B cell (primary cell): Measurements from ENCODE around the gene ZNF146. TPM values are rescaled to one million over a fixed set of nuclear protein-coding genes. Genes with fewer than 3 reads are reported as not detected.
"Not testable (repeated sequence)": the region's sequence is repeated elsewhere in the genome, so short reads cannot be mapped to it uniquely, and the experiment has no call there.

ENCODE experiments used
- ATAC-seq: fragments of 200-7000 bp; cut with Tn5 transposase; one replicate; pipeline ENCODE4 v1.10.0; 2021; ENCODE audit warnings: low read depth, mild to moderate bottlenecking, moderate number of reproducible peaks, moderate library complexity
- CTCF ChIA-PET: fragments of 350-600 bp; sonication (Branson Sonifier 250); formaldehyde crosslinking; loops from one replicate; lab custom pipeline; 2021; ENCODE audit warnings: antibody characterized with exemption, inconsistent platforms; lab: Charles Lee
- POLR2A ChIA-PET: fragments of 350-600 bp; sonication (Branson Sonifier 250); formaldehyde crosslinking; loops from one replicate; lab custom pipeline; 2021; ENCODE audit warnings: antibody characterized with exemption; lab: Charles Lee
- DNase-seq: peaks from one replicate; pipeline ENCODE4 v3.0.0; 2013
- H2AFZ ChIP-seq: 2 replicates; pipeline ENCODE4 v1.6.1; 2012; ENCODE audit warnings: mild to moderate bottlenecking, low read depth, low read length; ENCODE audit not compliant: insufficient read depth, poor library complexity, severe bottlenecking
- H3K27ac ChIP-seq, 2 donors: 1 replicate in 1 of 2; 2 replicates in 1 of 2; pipeline ENCODE4 v1.5.1; 2012 to 2013; ENCODE audit warnings: low read length in 2 of 2, mild to moderate bottlenecking in 2 of 2, moderate library complexity in 1 of 2
- H3K27me3 ChIP-seq, 4 experiments: fragments of 200-600 bp in 1 of 4; sonication (generic) in 1 of 4; replicated peaks in 1 of 4; 1 replicate in 2 of 4; 2 replicates in 2 of 4; pipeline versions ENCODE4 v1.6.1 to v1.7.0; 2013 to 2016; ENCODE audit warnings: low read length in 3 of 4, mild to moderate bottlenecking in 2 of 4, mixed read lengths in 1 of 4, moderate library complexity in 1 of 4; ENCODE audit not compliant: insufficient read depth in 4 of 4, control insufficient read depth in 3 of 4; ENCODE audit errors: control extremely low read depth in 1 of 4
- H3K36me3 ChIP-seq, 2 experiments: replicated peaks in 1 of 2; 1 replicate in 1 of 2; 2 replicates in 1 of 2; pipeline versions ENCODE4 v1.6.1 to v1.7.1; 2013; ENCODE audit warnings: low read length in 1 of 2; ENCODE audit not compliant: insufficient read depth in 2 of 2, control insufficient read depth in 1 of 2; ENCODE audit errors: control extremely low read depth in 1 of 2, extremely low read depth in 1 of 2
- H3K4me1 ChIP-seq, 2 donors: fragments of 200-600 bp in 1 of 2; sonication (generic) in 1 of 2; 1 replicate in 1 of 2; 2 replicates in 1 of 2; pipeline versions ENCODE4 v1.5.1 to v1.6.1; 2013 to 2017; ENCODE audit warnings: low read length in 2 of 2; ENCODE audit not compliant: control insufficient read depth in 2 of 2, insufficient read depth in 2 of 2
- H3K4me2 ChIP-seq: replicated peaks from 2 replicates; pipeline ENCODE3; 2012; ENCODE audit warnings: mild to moderate bottlenecking, low read depth, low read length; ENCODE audit not compliant: poor library complexity, severe bottlenecking
- H3K4me3 ChIP-seq, 5 experiments: fragments of 200-600 bp in 1 of 5; sonication (generic) in 1 of 5; 1 replicate in 3 of 5; 2 replicates in 2 of 5; pipeline versions ENCODE4 v1.5.1 to v1.7.0; 2011 to 2016; ENCODE audit warnings: low read length in 4 of 5, mild to moderate bottlenecking in 4 of 5, low read depth in 2 of 5, control low read depth in 1 of 5, moderate library complexity in 1 of 5; ENCODE audit not compliant: insufficient read depth in 1 of 5; ENCODE audit errors: control extremely low read depth in 1 of 5, extremely low read depth in 1 of 5
- H3K79me2 ChIP-seq: fragments of 200-600 bp; sonication (generic); one replicate; pipeline ENCODE4 v1.6.0; 2016; ENCODE audit warnings: low read length; ENCODE audit not compliant: control insufficient read depth, insufficient read depth
- H3K9ac ChIP-seq: fragments of 200-600 bp; sonication (generic); 2 replicates; pipeline ENCODE4 v1.6.1; 2017; ENCODE audit warnings: mild to moderate bottlenecking, low read length, moderate library complexity
- H3K9me3 ChIP-seq, 3 donors: one replicate each; pipeline versions ENCODE4 v1.6.1 to v1.7.1; 2013; ENCODE audit warnings: low read length in 2 of 3; ENCODE audit not compliant: control insufficient read depth in 2 of 3, insufficient read depth in 1 of 3; ENCODE audit errors: control extremely low read depth in 1 of 3
- H4K20me1 ChIP-seq: 2 replicates; pipeline ENCODE4 v1.6.0; 2012; ENCODE audit warnings: mild to moderate bottlenecking, low read length; ENCODE audit not compliant: insufficient read depth, control insufficient read depth, poor library complexity, severe bottlenecking
- H3K27ac Mint-ChIP-seq: one replicate; pipeline ENCODE4 v1.8.0; 2021; ENCODE audit warnings: mixed read lengths
- H3K27me3 Mint-ChIP-seq: one replicate; pipeline ENCODE4 v1.8.0; 2021; ENCODE audit warnings: mixed read lengths
- H3K4me1 Mint-ChIP-seq: one replicate; pipeline ENCODE4 v1.8.0; 2021; ENCODE audit warnings: mixed read lengths
- H3K4me3 Mint-ChIP-seq: one replicate; pipeline ENCODE4 v1.8.0; 2021; ENCODE audit warnings: mixed read lengths
- H3K9me3 Mint-ChIP-seq: one replicate; pipeline ENCODE4 v1.8.0; 2022; ENCODE audit warnings: mixed read lengths; ENCODE audit not compliant: insufficient read depth
- CTCF ChIP-seq: fragments of 200-600 bp; IDR thresholded peaks from one replicate; pipeline ENCODE4 v1.8.0; 2022; ENCODE audit warnings: antibody characterized with exemption, mild to moderate bottlenecking
- EZH2 ChIP-seq: IDR thresholded peaks from 2 replicates; pipeline ENCODE4 v1.6.1; 2012; ENCODE audit warnings: borderline replicate concordance, low read depth, mild to moderate bottlenecking, moderate library complexity, low read length; ENCODE audit not compliant: insufficient read depth, poor library complexity, severe bottlenecking
- WGBS: methylation state at CpG from one replicate; pipeline ENCODE4 v1.1.5; 2013; ENCODE audit warnings: missing lambda C conversion rate; ENCODE audit not compliant: insufficient coverage; 5-methylcytosine and 5-hydroxymethylcytosine counted together
- intact Hi-C: fragments of 100-400 bp; cut with micrococcal nuclease; formaldehyde crosslinking; loops from one replicate; pipeline ENCODE4 v1.10.0; 2022
- polyA plus RNA-seq: library from polyadenylated mRNA; depleted of rRNA; stranded (reverse); fragments of >200 nt; gene quantifications from 2 replicates; pipeline ENCODE4 v1.2.3, GENCODE V29; 2012
- total RNA-seq, 2 donors: library from RNA; stranded (reverse); fragments of 120-200 nt in 1 of 2; gene quantifications; 1 replicate in 1 of 2; 2 replicates in 1 of 2; pipeline versions ENCODE4 v1.2.3 to v1.2.4, GENCODE V29; 2013 to 2022

The ZNF146 gene
- total and polyA plus RNA-seq, 2 donors (not counting 1 experiment from before 2014, with no cell fraction given), result 21.9 to 62.2 TPM

DNA sequence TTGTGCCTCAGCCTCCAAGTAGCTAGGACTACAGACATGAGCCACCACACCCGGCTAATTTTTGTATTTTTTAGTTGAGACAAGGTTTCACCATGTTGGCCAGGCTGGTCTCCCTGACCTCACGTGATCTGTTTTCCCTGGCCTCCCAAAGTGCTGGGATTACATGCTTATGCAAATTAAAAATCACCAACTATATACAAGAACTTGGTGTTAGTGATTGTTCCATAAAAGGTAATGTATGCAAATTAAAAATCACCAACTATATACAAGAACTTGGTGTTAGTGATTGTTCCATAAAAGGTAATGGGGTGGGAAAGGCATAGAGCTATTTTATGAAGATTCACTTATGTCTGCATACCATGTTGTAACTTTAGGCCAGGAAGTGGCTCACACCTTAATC lies 35.8 kb upstream of the ZNF146 start:
- H3K9ac ChIP-seq, POLR2A ChIA-PET, H3K27ac ChIP-seq, H3K79me2 ChIP-seq, H3K4me3 Mint-ChIP-seq, H3K9me3 ChIP-seq, H3K4me1 Mint-ChIP-seq, H3K36me3 ChIP-seq, H3K27me3 ChIP-seq, H4K20me1 ChIP-seq, H3K9me3 Mint-ChIP-seq, H3K27me3 Mint-ChIP-seq, H3K4me2 ChIP-seq, H3K4me3 ChIP-seq, H3K27ac Mint-ChIP-seq, DNase-seq, ATAC-seq, H2AFZ ChIP-seq, H3K4me1 ChIP-seq: not testable (repeated sequence)
- CTCF ChIA-PET, result interaction anchor here (1.9 kb wide), 1 partner anchor 13 kb away, joined by 5 read pairs; no protein-coding TSS in a partner anchor
- intact Hi-C loops, result loop anchor here (10.0 kb wide), 1 partner anchor 124 kb away; the partner anchor contains the start of genes THAP8 and WDR62
- WGBS, result 100% methylated on average over 1 of the region's 2 CpGs

- no peak overlapping the region for H3K4me2 ChIP-seq
- H4K20me1 ChIP-seq, result no peaks in the 10 kb centered on the region
- H3K27ac Mint-ChIP-seq, result no peak overlapping the region
- over 99% methylated on average over 11 of the region's 17 CpGs for WGBS
- no peaks in the 10 kb centered on the region for H3K4me1 Mint-ChIP-seq
- ATAC-seq (no peak), DNase-seq (no peak)
- TF ChIP-seq CTCF, result no peak
- no peak for TF ChIP-seq EZH2
- no peaks in the 10 kb centered on the region for H3K27me3 Mint-ChIP-seq
- CTCF ChIA-PET, result interaction anchor here (1.0 kb wide), 1 partner anchor 13 kb away, joined by 4 read pairs; no protein-coding TSS in a partner anchor
- peaks cover 5 to 7% of the 10 kb centered on the region in 2 experiments for H3K36me3 ChIP-seq
- H2AFZ ChIP-seq, result no peak overlapping the region
- no peak overlapping the region for H3K4me3 Mint-ChIP-seq
- POLR2A ChIA-PET, result no interaction called here
- no peak overlapping the region for H3K9ac ChIP-seq
- no peaks in the 10 kb centered on the region for H3K9me3 Mint-ChIP-seq
- intact Hi-C loops, result no loop called here
- no peaks in the 10 kb centered on the region for H3K79me2 ChIP-seq
- no peaks in the 10 kb centered on the region for H3K4me1 ChIP-seq
- H3K27ac ChIP-seq, result no peak overlapping the region
- H3K27me3 ChIP-seq, result no peaks in the 10 kb centered on the region
- no peaks in the 10 kb centered on the region for H3K9me3 ChIP-seq
- no peak overlapping the region for H3K4me3 ChIP-seq
Measured at GRCh38 chr19:36182612-36183244, 32.2 kb upstream of the ZNF146 start.
